NCI-H446 treated with DMSO at 0.1 percent for 48 hours (cell line): ENCODE data around the gene GATA3.

ENCODE experiments used
- DNase-seq: peaks from one replicate; lab custom pipeline; 2025; lab: John Stamatoyannopoulos, UW

Gene GATA3

GRCh38 chr10:8100366-8100765 is 45.9 kb downstream of the GATA3 start:
- no peak for DNase-seq

GRCh38 chr10:8102708-8103401 is 48.4 kb downstream of the GATA3 start:
- DNase-seq = no peak

- no peak for DNase-seq
Measured at GRCh38 chr10:8103543-8103942, 49.1 kb downstream of the GATA3 start.

GRCh38 chr10:8104005-8104404 is 49.5 kb downstream of the GATA3 start:
- DNase-seq = no peak

- no peak for DNase-seq
Measured at GRCh38 chr10:8104721-8105120, 50.2 kb downstream of the GATA3 start.

GRCh38 chr10:8105932-8106331 is 51.4 kb downstream of the GATA3 start:
- DNase-seq = no peak

GRCh38 chr10:8112230-8112905 is 57.9 kb downstream of the GATA3 start:
- DNase-seq = no peak

- DNase-seq = no peak
Measured at GRCh38 chr10:8112942-8113442, 58.5 kb downstream of the GATA3 start.

- DNase-seq = no peak
Measured at GRCh38 chr10:8113616-8114015, 59.1 kb downstream of the GATA3 start.

GRCh38 chr10:8114741-8115617 is 60.5 kb downstream of the GATA3 start:
- no peak for DNase-seq

GRCh38 chr10:8115618-8115980 is 61.1 kb downstream of the GATA3 start:
- no peak for DNase-seq

- DNase-seq = no peak
Measured at GRCh38 chr10:8116474-8116873, 62.0 kb downstream of the GATA3 start.

GRCh38 chr10:8116926-8117493 is 62.5 kb downstream of the GATA3 start:
- no peak for DNase-seq

- no peak for DNase-seq
Measured at GRCh38 chr10:8121201-8121890, 66.9 kb downstream of the GATA3 start.

GRCh38 chr10:8122611-8123369 is 68.3 kb downstream of the GATA3 start:
- DNase-seq = no peak

GRCh38 chr10:8124436-8124835 is 69.9 kb downstream of the GATA3 start:
- DNase-seq = no peak
